HEK293 (cell line): ENCODE data around the gene DRC1.

ENCODE experiments used
- CTCF ChIA-PET: fragments of 350-600 bp; formaldehyde crosslinking; extraction: SDS; loops from one replicate; lab custom pipeline; 2021; ENCODE audit warnings: antibody characterized with exemption; lab: Yijun Ruan, JAX
- POLR2A ChIA-PET: fragments of 300-600 bp; formaldehyde crosslinking; extraction: SDS; loops from one replicate; lab custom pipeline; 2020; ENCODE audit warnings: antibody characterized with exemption, inconsistent platforms; lab: Yijun Ruan, JAX
- H3K27ac ChIP-seq: fragments of 200-500 bp; sonication (Bioruptor generic); 2 replicates; pipeline ENCODE4 v1.5.1; 2014; ENCODE audit warnings: low read depth, low read length, control low read depth, inconsistent platforms; ENCODE audit errors: extremely low read depth
- H3K36me3 ChIP-seq, 2 experiments: fragments of 200-500 bp in 1 of 2; sonication (Bioruptor generic) in 1 of 2; 1 replicate in 1 of 2; 2 replicates in 1 of 2; pipeline ENCODE4 v1.5.1; 2014 to 2017; ENCODE audit warnings: inconsistent platforms in 2 of 2, low read length in 2 of 2; ENCODE audit not compliant: control insufficient read depth in 2 of 2, insufficient read depth in 1 of 2
- H3K4me1 ChIP-seq: fragments of 200-500 bp; sonication (Bioruptor generic); 2 replicates; pipeline ENCODE4 v1.5.1; 2014; ENCODE audit warnings: mild to moderate bottlenecking, low read length, inconsistent platforms; ENCODE audit not compliant: control insufficient read depth, insufficient read depth
- H3K4me3 ChIP-seq: 2 replicates; pipeline ENCODE4 v1.5.1; 2011; ENCODE audit warnings: low read depth, mild to moderate bottlenecking, control low read depth, low read length, moderate library complexity
- H3K9me3 ChIP-seq: fragments of 200-500 bp; sonication (Bioruptor generic); 2 replicates; pipeline ENCODE4 v1.5.1; 2014; ENCODE audit warnings: low read depth, low read length, inconsistent platforms; ENCODE audit not compliant: control insufficient read depth, insufficient read depth
- HOXA7 ChIP-seq: sonication (generic); formaldehyde crosslinking; IDR thresholded peaks from 2 replicates; pipeline ENCODE4 v1.8.1; 2022; ENCODE audit warnings: missing genetic modification reagents, borderline replicate concordance
- KLF1 ChIP-seq: fragments of 450-650 bp; formaldehyde crosslinking; IDR thresholded peaks from 2 replicates; pipeline ENCODE4 v1.5.1; 2016; ENCODE audit warnings: missing biosample characterization, missing genetic modification characterization
- KLF8 ChIP-seq: fragments of 450-650 bp; formaldehyde crosslinking; IDR thresholded peaks from 2 replicates; pipeline ENCODE4 v1.5.1; 2016; ENCODE audit warnings: missing biosample characterization, missing genetic modification characterization
- MZF1 ChIP-seq: fragments of 450-650 bp; formaldehyde crosslinking; IDR thresholded peaks from 2 replicates; pipeline ENCODE4 v1.5.1; 2017; ENCODE audit warnings: missing biosample characterization, missing genetic modification characterization, borderline replicate concordance
- REPIN1 ChIP-seq: fragments of 450-650 bp; formaldehyde crosslinking; IDR thresholded peaks from 2 replicates; pipeline ENCODE4 v1.5.1; 2017; ENCODE audit warnings: missing biosample characterization, missing genetic modification characterization, low read depth
- SETDB1 ChIP-seq: IDR thresholded peaks from one replicate; pipeline ENCODE4 v1.6.1; 2017; ENCODE audit warnings: mild to moderate bottlenecking, low read length, moderate library complexity, mixed read lengths; ENCODE audit not compliant: insufficient read length
- SP3 ChIP-seq: fragments of 450-650 bp; formaldehyde crosslinking; IDR thresholded peaks from 2 replicates; pipeline ENCODE4 v1.5.1; 2016; ENCODE audit warnings: missing biosample characterization, missing genetic modification characterization
- YY1 ChIP-seq: fragments of 450-650 bp; formaldehyde crosslinking; IDR thresholded peaks from 2 replicates; pipeline ENCODE4 v1.5.1; 2018; ENCODE audit warnings: missing biosample characterization, missing genetic modification characterization
- YY2 ChIP-seq: fragments of 450-650 bp; formaldehyde crosslinking; IDR thresholded peaks from 2 replicates; pipeline ENCODE4 v1.5.1; 2016; ENCODE audit warnings: missing biosample characterization, missing genetic modification characterization
- ZBTB20 ChIP-seq: fragments of 450-650 bp; formaldehyde crosslinking; IDR thresholded peaks from 2 replicates; pipeline ENCODE4 v1.5.1; 2016; ENCODE audit warnings: missing biosample characterization, missing genetic modification characterization
- ZBTB7A ChIP-seq: fragments of 450-650 bp; formaldehyde crosslinking; IDR thresholded peaks from 2 replicates; pipeline ENCODE4 v1.5.1; 2016; ENCODE audit warnings: low read depth, missing biosample characterization, missing genetic modification characterization
- ZBTB8A ChIP-seq: fragments of 450-650 bp; formaldehyde crosslinking; IDR thresholded peaks from 2 replicates; pipeline ENCODE4 v1.5.1; 2016; ENCODE audit warnings: missing biosample characterization, missing genetic modification characterization
- ZFP3 ChIP-seq: fragments of 450-650 bp; formaldehyde crosslinking; IDR thresholded peaks from 2 replicates; pipeline ENCODE4 v1.5.1; 2016; ENCODE audit warnings: low read depth, missing biosample characterization, missing genetic modification characterization
- ZIC2 ChIP-seq: fragments of 450-650 bp; formaldehyde crosslinking; IDR thresholded peaks from 2 replicates; pipeline ENCODE4 v1.5.1; 2016; ENCODE audit warnings: missing biosample characterization, missing genetic modification characterization
- ZNF114 ChIP-seq: fragments of 450-650 bp; formaldehyde crosslinking; IDR thresholded peaks from 2 replicates; pipeline ENCODE4 v1.5.0; 2017; ENCODE audit warnings: missing biosample characterization, missing genetic modification characterization
- ZNF157 ChIP-seq: fragments of 450-650 bp; formaldehyde crosslinking; IDR thresholded peaks from 2 replicates; pipeline ENCODE4 v1.5.1; 2016; ENCODE audit warnings: missing biosample characterization, missing genetic modification characterization
- ZNF292 ChIP-seq: fragments of 450-650 bp; formaldehyde crosslinking; IDR thresholded peaks from 2 replicates; pipeline ENCODE4 v1.5.1; 2016; ENCODE audit warnings: low read depth, missing biosample characterization, missing genetic modification characterization, borderline replicate concordance
- ZNF391 ChIP-seq: fragments of 450-650 bp; formaldehyde crosslinking; IDR thresholded peaks from 2 replicates; pipeline ENCODE4 v1.5.1; 2016; ENCODE audit warnings: low read depth, missing biosample characterization, missing genetic modification characterization, borderline replicate concordance
- ZNF48 ChIP-seq: fragments of 450-650 bp; formaldehyde crosslinking; IDR thresholded peaks from 2 replicates; pipeline ENCODE4 v1.5.1; 2016; ENCODE audit warnings: missing biosample characterization, missing genetic modification characterization
- ZNF514 ChIP-seq: fragments of 450-650 bp; formaldehyde crosslinking; IDR thresholded peaks from 2 replicates; pipeline ENCODE4 v1.5.1; 2016; ENCODE audit warnings: missing biosample characterization, missing genetic modification characterization
- ZNF529 ChIP-seq: fragments of 450-650 bp; formaldehyde crosslinking; IDR thresholded peaks from 2 replicates; pipeline ENCODE4 v1.5.1; 2017; ENCODE audit warnings: missing genetic modification characterization, missing biosample characterization; ENCODE audit not compliant: insufficient replicate concordance
- ZNF560 ChIP-seq: fragments of 450-650 bp; formaldehyde crosslinking; IDR thresholded peaks from 2 replicates; pipeline ENCODE4 v1.5.1; 2017; ENCODE audit warnings: missing biosample characterization, missing genetic modification characterization, borderline replicate concordance
- ZNF76 ChIP-seq: fragments of 450-650 bp; formaldehyde crosslinking; IDR thresholded peaks from 2 replicates; pipeline ENCODE4; 2016; ENCODE audit warnings: low read depth, missing biosample characterization, missing genetic modification characterization, borderline replicate concordance
- ZNF776 ChIP-seq: fragments of 450-650 bp; formaldehyde crosslinking; IDR thresholded peaks from 2 replicates; pipeline ENCODE4 v1.5.0; 2017; ENCODE audit warnings: missing biosample characterization, missing genetic modification characterization, borderline replicate concordance
- ZNF792 ChIP-seq: fragments of 450-650 bp; formaldehyde crosslinking; IDR thresholded peaks from 2 replicates; pipeline ENCODE4 v1.5.1; 2016; ENCODE audit warnings: missing biosample characterization, missing genetic modification characterization
- ZSCAN16 ChIP-seq: fragments of 450-650 bp; formaldehyde crosslinking; IDR thresholded peaks from 2 replicates; pipeline ENCODE4 v1.5.1; 2016; ENCODE audit warnings: missing biosample characterization, missing genetic modification characterization
- ZSCAN30 ChIP-seq: fragments of 450-650 bp; IDR thresholded peaks from 2 replicates; pipeline ENCODE4 v1.5.1; 2018; ENCODE audit warnings: missing biosample characterization, mild to moderate bottlenecking, missing genetic modification characterization, moderate library complexity
- TF ChIP-seq, protein P1 (sequence below): fragments of 450-650 bp; IDR thresholded peaks from 2 replicates; pipeline ENCODE4 v1.5.1; 2018; ENCODE audit warnings: missing biosample characterization, missing genetic modification characterization
- TF ChIP-seq, protein P2 (sequence below): fragments of 450-650 bp; formaldehyde crosslinking; IDR thresholded peaks from 2 replicates; pipeline ENCODE4 v1.5.1; 2016; ENCODE audit warnings: missing biosample characterization, missing genetic modification characterization
- TF ChIP-seq, protein P3 (sequence below): fragments of 450-650 bp; formaldehyde crosslinking; IDR thresholded peaks from 2 replicates; pipeline ENCODE4 v1.5.1; 2016; ENCODE audit warnings: missing biosample characterization, missing genetic modification characterization

Gene DRC1

DNA sequence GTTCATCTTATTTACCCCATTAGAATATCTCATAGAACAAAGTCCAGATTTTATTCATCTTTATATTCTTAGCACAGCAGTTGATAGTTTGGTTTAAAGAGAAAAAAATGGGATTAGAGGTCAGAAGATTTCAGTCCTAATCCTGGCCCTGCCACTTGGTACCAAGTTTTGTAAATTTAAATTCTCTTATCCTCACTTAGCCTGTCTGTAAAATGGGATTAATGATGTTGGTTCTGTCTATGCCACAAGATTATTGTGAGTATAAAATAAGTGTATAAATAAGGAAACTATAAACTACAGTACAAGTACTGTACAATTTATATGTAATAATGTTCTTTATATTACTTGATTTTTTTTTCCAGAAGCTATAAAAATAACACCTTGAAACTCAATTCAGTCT, 17.1 kb upstream of the DRC1 start:
- POLR2A ChIA-PET, result interaction anchor here (1.3 kb wide), 1 partner anchor 39 kb away, joined by 4 read pairs; the partner anchor contains the start of gene SELENOI
- 0 out of 2 replicates have a peak, but pooled peaks cover 3% of the 10 kb centered on the region for H3K4me1 ChIP-seq

DNA sequence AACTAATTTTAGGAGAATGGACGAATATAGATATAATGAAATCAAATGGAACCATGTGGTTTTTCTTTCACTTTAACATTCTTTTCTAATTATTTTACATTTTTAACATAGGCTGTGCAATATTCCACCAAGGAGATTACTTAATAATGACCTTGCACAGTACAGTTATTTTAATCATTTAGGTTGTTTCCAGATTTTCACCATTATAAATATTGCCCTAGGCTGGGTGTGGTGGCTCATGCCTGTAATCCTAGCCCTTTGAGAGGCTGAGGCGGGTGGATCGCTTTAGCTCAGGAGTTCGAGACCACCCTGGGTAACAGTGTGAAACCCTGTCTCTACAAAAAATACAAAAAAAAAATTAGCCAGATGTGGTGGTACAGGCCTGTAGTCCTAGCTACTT, 14.5 kb upstream of the DRC1 start:
- no peak for TF ChIP-seq YY1 (tag by site-specific recombination)
- 0 out of 2 replicates have a peak, but pooled peaks have one; percentile 18 for TF ChIP-seq ZBTB8A (tag by site-specific recombination)
- POLR2A ChIA-PET, result interaction anchor here (0.6 kb wide), 1 partner anchor 62 kb away, joined by 3 read pairs; no protein-coding TSS in a partner anchor
- no peak overlapping the region for H3K4me3 ChIP-seq
- CTCF ChIA-PET, result interaction anchor here (0.6 to 1.0 kb wide), 2 partner anchors 75 to 106 kb away, joined by 3 read pairs; no protein-coding TSS in a partner anchor
- no peak overlapping the region for H3K27ac ChIP-seq
- H3K36me3 ChIP-seq, result peaks cover 11 to 45% of the 10 kb centered on the region in 2 experiments
- no peaks in the 10 kb centered on the region for H3K9me3 ChIP-seq
- H3K4me1 ChIP-seq, result no peaks in the 10 kb centered on the region

More for the DNA sequence above, 17.1 kb upstream of the DRC1 start:
- CTCF ChIA-PET, result interaction anchor here (0.5 to 0.9 kb wide), 3 partner anchors 78 to 239 kb away, joined by 3 read pairs; no protein-coding TSS in a partner anchor
- Histone ChIP-seq H3K36me3 (peaks cover 18 to 41% of the 10 kb centered on the region in 2 experiments), H3K9me3 (no peaks in the 10 kb centered on the region), H3K4me3 (no peak overlapping the region), H3K27ac (no peak overlapping the region)
- no peak for TF ChIP-seq ZBTB20 (tag by site-specific recombination)
- TF ChIP-seq, protein P1, sequence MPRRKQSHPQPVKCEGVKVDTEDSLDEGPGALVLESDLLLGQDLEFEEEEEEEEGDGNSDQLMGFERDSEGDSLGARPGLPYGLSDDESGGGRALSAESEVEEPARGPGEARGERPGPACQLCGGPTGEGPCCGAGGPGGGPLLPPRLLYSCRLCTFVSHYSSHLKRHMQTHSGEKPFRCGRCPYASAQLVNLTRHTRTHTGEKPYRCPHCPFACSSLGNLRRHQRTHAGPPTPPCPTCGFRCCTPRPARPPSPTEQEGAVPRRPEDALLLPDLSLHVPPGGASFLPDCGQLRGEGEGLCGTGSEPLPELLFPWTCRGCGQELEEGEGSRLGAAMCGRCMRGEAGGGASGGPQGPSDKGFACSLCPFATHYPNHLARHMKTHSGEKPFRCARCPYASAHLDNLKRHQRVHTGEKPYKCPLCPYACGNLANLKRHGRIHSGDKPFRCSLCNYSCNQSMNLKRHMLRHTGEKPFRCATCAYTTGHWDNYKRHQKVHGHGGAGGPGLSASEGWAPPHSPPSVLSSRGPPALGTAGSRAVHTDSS (tag by site-specific recombination), result no peak
- TF ChIP-seq MZF1, result no peak
- TF ChIP-seq YY2, result no peak
- no peak for TF ChIP-seq ZNF157 (tag by site-specific recombination)
- no peak for TF ChIP-seq ZNF514 (tag by site-specific recombination)
- no peak for TF ChIP-seq SETDB1
- TF ChIP-seq HOXA7, result no peak
- no peak for TF ChIP-seq ZNF391
- no peak for TF ChIP-seq ZNF48
- TF ChIP-seq, protein P2, sequence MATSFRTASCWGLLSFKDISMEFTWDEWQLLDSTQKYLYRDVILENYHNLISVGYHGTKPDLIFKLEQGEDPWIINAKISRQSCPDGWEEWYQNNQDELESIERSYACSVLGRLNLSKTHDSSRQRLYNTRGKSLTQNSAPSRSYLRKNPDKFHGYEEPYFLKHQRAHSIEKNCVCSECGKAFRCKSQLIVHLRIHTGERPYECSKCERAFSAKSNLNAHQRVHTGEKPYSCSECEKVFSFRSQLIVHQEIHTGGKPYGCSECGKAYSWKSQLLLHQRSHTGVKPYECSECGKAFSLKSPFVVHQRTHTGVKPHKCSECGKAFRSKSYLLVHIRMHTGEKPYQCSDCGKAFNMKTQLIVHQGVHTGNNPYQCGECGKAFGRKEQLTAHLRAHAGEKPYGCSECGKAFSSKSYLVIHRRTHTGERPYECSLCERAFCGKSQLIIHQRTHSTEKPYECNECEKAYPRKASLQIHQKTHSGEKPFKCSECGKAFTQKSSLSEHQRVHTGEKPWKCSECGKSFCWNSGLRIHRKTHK, result no peak
- TF ChIP-seq ZSCAN30 (tag by site-specific recombination), result no peak
- no peak for TF ChIP-seq ZNF529 (tag by site-specific recombination)
- no peak for TF ChIP-seq ZNF76
- no peak for TF ChIP-seq REPIN1 (tag by site-specific recombination)
- TF ChIP-seq ZNF292 (tag by site-specific recombination), result no peak
- no peak for TF ChIP-seq KLF8 (tag by site-specific recombination)
- no peak for TF ChIP-seq SP3 (tag by site-specific recombination)
- no peak for TF ChIP-seq ZNF560 (tag by site-specific recombination)

DNA sequence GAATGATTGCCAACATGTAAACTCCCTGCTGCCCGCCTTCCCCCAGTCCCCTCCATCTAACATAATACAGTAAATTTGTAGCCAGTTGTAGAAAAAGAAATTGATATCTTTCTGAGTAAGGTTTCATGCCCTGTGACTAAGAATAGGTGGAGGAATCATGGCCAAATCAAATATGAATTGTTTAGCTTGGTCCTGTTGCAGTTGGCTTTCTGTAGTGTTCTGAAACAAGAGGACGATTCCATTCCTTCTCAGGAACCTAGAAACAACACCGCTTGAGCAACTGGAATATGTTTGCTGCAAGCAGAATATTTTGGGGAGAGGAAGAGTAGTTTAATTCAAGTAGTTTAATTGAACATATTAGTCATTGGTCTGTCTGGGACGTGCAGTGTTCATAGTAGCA, 7.0 kb upstream of the DRC1 start:
- ChIA-PET POLR2A (no interaction called here), CTCF (interaction anchor here (1.4 kb wide), 1 partner anchor 444 kb away, joined by 8 read pairs; no protein-coding TSS in a partner anchor)
- Histone ChIP-seq H3K4me3 (no peak overlapping the region), H3K9me3 (no peaks in the 10 kb centered on the region), H3K4me1 (no peaks in the 10 kb centered on the region), H3K27ac (no peak overlapping the region), H3K36me3 (peaks cover 0 to 10% of the 10 kb centered on the region in 2 experiments; a peak in 2 of 3 replicates)
- no peak for TF ChIP-seq ZNF792 (tag by site-specific recombination)
- TF ChIP-seq ZSCAN16 (tag by site-specific recombination), result no peak
- TF ChIP-seq ZFP3, result no peak
- no peak for TF ChIP-seq KLF1
- TF ChIP-seq ZBTB7A (tag by site-specific recombination), result no peak
- no peak for TF ChIP-seq ZNF114 (tag by site-specific recombination)
- no peak for TF ChIP-seq ZIC2 (tag by site-specific recombination)
- no peak for TF ChIP-seq ZNF776 (tag by site-specific recombination)
- TF ChIP-seq, protein P3, sequence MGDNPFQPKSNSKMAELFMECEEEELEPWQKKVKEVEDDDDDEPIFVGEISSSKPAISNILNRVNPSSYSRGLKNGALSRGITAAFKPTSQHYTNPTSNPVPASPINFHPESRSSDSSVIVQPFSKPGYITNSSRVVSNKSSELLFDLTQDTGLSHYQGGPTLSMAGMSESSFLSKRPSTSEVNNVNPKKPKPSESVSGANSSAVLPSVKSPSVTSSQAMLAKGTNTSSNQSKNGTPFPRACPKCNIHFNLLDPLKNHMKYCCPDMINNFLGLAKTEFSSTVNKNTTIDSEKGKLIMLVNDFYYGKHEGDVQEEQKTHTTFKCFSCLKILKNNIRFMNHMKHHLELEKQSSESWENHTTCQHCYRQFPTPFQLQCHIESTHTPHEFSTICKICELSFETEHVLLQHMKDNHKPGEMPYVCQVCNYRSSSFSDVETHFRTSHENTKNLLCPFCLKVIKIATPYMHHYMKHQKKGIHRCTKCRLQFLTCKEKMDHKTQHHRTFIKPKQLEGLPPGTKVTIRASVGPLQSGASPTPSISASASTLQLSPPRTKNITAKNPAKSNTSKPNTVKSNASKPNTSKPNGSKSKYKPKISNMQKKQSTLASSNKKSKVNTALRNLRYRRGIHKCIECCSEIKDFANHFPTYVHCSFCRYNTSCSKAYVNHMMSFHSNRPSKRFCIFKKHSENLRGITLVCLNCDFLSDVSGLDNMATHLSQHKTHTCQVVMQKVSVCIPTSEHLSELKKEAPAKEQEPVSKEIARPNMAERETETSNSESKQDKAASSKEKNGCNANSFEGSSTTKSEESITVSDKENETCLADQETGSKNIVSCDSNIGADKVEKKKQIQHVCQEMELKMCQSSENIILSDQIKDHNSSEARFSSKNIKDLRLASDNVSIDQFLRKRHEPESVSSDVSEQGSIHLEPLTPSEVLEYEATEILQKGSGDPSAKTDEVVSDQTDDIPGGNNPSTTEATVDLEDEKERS (tag by site-specific recombination), result no peak
